GM19397 (cell line): Measurements from ENCODE around the gene IL1F10.

Source experiments
- ATAC-seq: cut with Tn5 transposase; IDR thresholded peaks from one replicate; pipeline ENCODE4 v1.9.1; 2021; ENCODE audit warnings: mild to moderate bottlenecking, moderate library complexity; ENCODE audit not compliant: unreplicated experiment

Gene IL1F10

DNA sequence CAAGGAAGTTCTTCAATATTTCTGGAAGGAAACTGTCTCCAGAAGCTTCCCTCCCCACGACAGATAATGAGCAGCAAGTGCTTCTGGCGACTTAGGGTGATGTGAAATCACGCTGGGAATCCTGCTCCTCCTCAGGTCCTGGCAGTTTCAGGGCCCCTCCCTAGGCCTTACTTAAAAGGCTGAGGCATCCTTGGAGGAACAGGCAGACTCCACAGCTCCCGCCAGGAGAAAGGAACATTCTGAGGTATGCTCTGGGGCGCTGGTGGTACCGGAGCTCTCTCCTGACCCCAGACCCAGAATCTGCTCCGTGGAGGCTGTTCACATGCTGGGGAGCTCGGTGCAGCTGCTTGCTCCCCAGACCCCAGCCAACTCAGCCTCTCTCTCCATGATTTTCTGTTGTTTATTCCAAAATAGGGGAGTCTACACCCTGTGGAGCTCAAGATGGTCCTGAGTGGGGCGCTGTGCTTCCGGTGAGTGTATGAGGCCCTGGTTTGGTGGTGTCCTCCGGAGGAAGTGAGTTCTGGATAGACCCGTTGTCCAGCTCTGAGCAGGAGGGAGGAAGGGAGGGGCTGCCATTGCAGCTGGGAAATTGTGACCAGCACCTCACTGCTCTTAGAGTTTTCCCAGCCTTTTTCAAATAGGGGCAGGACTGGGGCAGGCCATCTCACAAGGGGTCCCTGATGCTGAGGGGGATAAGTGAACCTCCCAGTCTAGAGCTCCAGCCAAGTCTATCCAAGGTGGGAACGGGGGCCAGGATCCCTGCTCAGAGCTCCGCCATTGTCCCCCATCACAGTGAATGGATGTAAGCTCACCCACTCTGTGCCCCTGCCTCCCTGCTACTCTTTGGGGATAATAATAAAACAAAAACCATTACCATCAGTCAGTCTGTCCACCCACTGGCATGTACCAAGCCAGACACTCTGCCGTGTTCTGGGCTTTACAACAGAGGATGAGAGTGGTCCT, 8.5 kb upstream of the IL1F10 start, which contains the start of gene IL36RN:
Gene IL36RN, plus strand, starts transcription at position 201 of the 963 bp plus-strand sequence. Its CDS starts 241 bp downstream, at position 442.
- no peak for ATAC-seq

DNA sequence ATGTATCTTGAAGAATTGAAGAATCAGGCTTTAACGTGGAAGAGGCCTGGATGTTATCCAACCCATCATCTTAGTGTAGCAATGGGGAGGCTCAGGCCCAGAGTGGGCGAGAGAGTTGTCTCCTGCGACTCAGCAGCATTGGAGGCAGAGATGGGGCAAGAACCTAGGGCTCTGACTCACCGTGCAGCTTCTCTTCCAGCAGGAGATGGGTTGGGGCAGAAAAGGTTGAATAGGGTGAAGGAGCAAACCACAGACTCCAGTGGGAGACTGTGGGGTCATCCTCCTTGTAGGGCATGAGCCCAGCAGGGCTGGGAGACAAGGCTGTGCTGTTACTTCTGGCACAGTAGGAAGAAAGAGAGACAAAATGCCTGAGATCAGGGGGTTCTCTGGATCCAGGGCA, 7.4 kb upstream of the IL1F10 start:
- ATAC-seq, result no peak

DNA sequence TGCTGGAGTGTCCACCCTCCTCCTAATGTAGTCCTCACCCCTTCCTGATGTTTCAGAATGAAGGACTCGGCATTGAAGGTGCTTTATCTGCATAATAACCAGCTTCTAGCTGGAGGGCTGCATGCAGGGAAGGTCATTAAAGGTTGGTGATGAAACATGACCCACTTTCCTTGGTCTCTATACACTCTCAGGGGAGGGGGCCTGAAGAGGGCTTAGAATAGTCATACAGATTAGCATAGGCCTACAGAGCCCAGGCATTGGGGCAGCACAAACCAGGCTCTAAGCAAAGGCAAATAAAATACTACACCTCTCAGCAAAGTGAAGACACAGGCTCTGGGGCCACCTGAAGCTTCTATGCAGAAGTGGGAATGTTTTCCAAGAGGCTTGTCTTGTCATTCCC, 7.0 kb upstream of the IL1F10 start:
- no peak for ATAC-seq

DNA sequence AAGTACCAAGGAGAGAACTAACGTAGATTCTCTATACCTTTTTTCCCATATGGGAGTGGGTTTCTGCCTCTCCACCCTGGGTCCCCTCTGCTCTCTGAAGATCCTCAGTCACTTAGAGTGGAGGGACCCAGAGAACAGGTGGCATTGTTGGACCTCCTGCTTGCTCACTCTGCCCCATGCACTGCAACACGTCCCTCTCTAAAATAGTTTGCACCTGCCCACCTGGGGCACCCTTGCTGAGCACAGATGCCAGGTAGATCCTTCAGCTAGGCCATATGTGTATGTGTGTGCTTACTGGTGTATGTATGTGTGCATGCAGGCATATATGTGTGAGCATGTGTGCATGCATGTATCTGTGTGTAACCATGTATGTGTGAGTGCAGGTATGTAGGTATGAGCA, 6.5 kb upstream of the IL1F10 start:
- ATAC-seq, result no peak

DNA sequence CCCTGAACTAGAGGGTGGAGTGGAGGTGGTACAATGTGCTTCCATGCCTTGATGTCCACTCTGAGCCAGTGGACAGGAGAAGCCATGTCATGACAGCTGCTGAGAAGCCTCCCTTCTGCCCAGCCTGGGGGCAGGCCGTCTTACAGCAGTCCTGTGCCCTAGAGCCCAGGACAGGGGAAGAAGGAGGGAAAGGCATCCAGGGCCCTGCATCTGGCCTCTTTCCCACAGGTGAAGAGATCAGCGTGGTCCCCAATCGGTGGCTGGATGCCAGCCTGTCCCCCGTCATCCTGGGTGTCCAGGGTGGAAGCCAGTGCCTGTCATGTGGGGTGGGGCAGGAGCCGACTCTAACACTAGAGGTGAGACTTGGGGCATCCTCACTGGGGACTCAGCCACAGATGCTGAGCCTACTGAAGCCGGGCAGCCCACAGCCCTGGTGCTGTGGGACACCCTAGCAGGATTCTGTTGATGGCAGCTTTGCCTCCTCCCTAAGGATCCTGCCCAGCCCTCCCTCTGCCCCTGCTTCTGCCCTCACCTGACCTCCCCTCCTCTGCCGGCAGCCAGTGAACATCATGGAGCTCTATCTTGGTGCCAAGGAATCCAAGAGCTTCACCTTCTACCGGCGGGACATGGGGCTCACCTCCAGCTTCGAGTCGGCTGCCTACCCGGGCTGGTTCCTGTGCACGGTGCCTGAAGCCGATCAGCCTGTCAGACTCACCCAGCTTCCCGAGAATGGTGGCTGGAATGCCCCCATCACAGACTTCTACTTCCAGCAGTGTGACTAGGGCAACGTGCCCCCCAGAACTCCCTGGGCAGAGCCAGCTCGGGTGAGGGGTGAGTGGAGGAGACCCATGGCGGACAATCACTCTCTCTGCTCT, 5.6 kb upstream of the IL1F10 start:
- ATAC-seq, result no peak

DNA sequence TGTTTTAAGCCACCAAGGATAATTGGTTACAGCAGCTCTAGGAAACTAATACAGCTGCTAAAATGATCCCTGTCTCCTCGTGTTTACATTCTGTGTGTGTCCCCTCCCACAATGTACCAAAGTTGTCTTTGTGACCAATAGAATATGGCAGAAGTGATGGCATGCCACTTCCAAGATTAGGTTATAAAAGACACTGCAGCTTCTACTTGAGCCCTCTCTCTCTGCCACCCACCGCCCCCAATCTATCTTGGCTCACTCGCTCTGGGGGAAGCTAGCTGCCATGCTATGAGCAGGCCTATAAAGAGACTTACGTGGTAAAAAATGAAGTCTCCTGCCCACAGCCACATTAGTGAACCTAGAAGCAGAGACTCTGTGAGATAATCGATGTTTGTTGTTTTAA, 3.5 kb upstream of the IL1F10 start:
- ATAC-seq, result no peak

DNA sequence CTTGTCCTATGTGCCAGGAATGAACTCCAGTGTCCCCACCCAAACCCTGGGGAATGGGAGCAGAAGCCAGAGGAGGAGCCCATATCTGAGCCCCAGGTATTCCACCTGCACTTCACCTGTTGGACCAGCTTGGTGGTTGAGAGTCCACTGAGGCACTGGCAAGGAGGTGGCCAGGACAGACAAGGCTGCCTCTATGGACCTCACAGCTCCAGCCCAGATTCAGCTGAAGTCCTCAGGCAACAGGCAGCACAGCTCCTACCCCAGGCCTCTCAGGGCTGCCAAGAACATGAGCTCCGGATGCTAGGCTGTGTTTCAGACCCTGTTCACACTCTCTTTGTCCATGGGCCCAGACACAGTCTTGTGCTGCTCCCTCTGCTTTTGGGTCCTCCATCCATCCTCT, 2.9 kb upstream of the IL1F10 start:
- no peak for ATAC-seq

DNA sequence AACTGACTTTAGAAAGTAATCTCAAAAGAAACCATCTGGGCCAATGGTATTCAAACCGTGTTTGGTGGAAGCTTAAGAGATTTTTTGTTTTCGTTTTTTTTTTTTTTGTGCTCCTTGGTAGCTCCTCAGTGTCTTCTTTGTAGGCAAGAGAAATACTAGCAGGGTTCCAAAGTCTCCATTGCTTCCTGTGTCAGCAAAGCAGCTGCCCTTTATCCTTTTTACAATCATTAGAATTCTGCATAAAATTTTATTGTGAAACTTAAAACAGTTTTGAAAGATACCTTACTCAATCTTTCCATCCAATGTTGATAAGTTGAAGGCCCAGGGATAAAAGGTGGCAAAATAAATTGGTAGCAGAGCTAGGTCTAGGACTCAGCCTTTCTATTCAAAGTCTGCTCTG, 479 bp downstream of the IL1F10 start:
- ATAC-seq, result no peak

DNA sequence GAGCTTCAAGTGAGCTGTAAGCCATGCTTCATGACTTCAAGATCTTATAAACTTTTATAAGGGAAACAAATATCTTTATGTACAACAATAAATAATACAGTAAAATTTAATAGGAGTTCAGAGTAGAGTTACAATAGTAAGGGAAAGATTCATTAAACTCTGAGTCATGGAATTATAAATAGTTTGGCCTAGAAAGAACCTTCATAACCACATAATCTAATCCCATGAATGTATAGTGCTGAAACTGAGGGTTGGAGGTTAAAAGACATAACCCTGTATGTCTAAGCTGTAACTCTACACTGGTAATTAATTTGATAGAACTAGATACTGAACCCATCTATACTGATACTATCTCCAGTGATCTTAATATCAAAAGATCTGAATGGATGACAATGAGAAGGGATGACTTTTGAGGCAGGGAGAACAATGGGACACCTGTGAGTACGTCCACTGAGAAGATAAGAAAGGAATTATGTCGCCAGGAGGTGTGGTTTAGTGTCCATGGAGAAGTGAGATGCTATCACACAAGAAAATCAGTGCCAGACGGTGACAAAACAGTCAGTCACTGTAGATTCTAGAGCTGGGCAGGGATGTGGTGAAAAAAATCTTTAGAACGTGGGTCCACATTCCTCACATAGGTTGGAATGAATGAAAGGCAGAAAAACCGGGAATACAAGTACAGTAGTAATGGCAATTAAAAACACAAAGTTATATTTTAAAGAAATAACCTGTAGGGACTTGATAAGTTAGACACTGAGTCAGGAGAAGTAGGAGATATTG, 1.1 kb downstream of the IL1F10 start:
- no peak for ATAC-seq

DNA sequence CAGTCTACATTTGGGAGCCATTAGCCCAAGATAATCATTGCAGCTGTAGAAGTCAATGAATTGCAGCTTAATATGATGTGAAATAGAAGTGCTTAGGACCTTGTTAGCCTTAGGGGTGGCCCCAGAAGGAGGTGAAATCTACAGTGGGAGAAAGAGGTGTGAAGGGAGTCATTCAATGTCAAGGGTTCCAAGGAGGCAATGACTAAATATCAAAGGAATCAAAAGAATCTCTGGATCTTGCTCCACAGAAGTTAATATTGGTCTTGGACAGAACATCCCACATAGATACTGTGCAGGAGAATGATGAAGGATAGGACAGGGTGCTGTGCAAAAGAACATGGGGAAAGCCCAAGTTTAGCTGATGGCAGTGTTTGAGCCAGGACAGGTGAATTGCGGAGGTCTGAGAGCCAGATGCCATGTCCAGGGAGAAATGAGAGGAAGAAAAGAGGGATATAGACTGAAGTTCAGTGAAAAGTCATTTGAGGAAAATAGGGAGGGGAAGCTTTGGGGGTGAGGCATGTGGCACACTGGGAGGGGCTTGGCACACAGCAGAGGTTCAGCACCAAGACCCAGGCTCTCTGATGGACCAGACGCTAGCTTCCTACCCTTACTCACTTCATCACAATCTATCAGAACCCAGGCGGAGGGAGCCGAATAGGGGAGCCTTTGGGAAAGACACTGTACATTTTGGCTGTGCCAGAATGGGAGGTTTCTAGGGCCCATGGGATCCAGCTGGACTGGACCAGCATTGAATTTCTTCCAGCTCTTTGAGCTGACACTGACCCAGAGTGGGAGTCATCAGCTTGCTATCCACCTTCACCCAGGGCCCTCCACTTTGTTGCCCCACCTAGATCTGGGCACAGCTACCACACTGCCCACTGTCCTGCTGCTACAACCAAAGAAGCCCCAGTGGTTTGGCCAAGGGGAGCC, 2.2 kb downstream of the IL1F10 start:
- ATAC-seq, result no peak

DNA sequence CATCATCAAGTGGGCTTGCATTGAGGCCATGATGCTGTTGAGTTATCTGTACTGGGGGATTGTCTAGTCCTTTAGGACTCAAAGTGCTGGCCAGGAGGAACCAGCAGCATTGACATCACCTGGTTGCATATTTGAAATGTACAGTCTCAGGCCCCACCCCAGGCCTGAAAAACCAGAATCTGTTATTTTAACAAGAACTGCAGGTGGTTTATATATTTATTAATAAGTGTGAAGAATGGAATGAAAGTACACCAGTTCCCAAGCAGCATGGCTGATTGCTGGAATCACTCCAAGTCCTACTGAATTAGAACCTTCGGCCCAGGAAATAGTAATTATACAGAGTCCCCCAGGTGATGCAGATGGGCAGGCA, 2.8 kb downstream of the IL1F10 start:
- ATAC-seq, result no peak

DNA sequence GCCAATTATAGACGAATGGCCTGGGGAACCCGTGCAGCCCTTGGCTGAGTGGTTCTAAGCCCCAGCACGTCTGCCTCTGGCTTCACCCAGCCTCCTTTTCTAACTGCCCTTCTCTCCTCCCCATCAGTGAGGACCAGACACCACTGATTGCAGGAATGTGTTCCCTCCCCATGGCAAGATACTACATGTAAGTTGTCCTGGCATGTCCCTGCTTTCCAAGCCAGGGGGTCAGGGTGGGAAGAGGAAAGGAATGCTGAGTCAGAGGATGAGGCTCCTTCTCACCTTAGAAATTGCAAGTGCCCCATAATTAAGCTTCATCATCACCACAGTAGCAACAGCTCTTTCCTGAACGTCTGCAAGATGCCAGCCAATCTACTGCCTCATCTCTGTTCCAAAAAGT, 4.8 kb downstream of the IL1F10 start:
- ATAC-seq, result no peak

DNA sequence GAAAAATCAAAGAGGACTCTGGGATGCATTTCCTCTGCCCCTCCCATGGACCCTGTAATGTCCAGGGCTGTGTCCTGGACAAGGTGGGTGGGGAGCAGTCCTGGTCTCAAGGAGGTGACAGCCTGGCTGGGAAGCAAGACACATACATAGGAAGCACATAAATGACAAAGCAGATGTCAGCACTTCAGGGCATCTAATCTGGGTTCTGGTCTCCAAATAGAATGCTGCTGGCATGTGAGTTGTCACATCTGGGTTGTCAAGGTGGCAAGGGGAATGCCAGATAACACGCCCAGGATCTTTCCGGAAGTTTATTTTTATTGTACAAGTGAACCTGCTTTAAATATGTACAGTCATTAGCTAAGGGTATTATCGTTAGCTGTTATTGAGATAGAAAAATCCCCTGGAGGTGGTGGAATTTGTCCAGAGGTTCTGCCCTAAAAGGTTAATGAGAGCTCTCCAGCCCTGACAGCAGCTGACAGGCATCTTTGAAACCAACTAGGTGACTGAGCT, 5.6 kb downstream of the IL1F10 start:
- no peak for ATAC-seq

DNA sequence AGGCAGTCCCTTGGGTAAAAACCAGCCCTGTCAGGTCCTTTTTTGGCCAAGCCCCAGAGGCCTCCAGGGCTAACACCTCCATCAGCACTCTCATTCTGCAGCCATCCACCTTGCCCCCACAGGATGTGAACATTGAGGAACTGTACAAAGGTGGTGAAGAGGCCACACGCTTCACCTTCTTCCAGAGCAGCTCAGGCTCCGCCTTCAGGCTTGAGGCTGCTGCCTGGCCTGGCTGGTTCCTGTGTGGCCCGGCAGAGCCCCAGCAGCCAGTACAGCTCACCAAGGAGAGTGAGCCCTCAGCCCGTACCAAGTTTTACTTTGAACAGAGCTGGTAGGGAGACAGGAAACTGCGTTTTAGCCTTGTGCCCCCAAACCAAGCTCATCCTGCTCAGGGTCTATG, 7.3 kb downstream of the IL1F10 start:
- no peak for ATAC-seq

DNA sequence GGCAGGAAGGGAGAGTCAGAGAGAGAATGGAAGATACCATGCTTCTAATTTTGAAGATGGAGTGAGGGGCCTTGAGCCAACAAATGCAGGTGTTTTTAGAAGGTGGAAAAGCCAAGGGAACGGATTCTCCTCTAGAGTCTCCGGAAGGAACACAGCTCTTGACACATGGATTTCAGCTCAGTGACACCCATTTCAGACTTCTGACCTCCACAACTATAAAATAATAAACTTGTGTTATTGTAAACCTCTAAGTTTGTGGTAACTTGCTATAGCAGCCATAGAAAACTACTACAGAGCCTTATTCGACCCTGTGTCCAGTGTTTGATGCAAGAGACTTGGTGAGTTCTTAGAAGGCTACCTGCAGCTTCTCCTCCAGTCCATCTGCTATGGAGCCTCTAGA, 7.8 kb downstream of the IL1F10 start:
- no peak for ATAC-seq

DNA sequence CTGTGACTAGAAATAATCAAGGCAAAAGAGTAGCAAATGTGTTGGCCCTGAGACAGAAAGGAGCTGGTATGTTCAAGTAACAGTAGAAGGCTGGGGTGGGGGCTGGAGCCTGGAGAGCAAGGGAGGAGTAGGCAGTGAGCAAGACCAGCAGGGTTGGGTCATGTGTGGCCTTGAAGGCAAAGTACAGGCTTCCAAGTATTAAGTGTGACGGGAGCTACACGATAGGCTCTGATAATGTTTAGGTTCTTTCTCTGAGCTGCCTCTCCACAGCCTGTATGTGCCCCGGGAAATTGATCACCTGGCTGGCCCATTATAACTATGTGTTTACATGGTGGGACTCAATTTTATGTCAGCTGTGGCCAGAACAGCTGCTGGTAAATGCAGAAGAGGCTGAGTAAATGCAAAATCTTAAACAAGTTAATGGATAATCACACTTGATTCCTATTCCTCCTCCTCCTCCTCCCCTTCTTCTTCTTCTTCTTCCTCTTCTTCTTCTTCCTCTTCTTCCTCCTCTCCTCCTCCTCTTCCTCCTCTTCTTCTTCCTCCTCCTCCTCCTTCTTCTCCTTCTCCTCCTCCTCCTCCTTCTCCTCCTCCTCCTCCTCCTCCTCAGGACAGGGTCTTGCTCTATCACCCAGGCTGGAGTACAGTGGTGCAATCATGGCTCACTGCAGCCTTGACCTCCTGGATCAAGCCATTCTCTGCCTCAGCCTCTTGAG, 9.3 kb downstream of the IL1F10 start:
- ATAC-seq, result no peak

DNA sequence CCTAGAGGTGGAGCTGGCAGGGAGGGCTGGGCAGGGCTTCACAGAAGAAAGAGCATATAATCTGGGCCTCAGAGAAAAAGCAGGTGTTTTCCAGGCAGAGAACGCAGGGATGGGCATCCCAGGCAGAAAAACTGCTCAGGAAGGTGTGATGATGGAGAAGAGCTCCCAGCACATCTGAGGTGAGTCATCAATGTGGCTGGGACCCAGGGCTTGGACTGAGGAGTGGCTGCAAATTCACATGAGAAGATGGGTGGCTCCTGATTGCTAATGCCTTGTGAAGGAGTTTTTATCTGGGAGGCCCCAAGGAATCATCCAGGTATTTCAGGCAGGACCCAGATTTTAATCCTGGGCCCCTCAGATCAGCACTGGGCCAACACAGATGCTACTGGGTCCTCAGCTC, 10.2 kb downstream of the IL1F10 start:
- no peak for ATAC-seq

DNA sequence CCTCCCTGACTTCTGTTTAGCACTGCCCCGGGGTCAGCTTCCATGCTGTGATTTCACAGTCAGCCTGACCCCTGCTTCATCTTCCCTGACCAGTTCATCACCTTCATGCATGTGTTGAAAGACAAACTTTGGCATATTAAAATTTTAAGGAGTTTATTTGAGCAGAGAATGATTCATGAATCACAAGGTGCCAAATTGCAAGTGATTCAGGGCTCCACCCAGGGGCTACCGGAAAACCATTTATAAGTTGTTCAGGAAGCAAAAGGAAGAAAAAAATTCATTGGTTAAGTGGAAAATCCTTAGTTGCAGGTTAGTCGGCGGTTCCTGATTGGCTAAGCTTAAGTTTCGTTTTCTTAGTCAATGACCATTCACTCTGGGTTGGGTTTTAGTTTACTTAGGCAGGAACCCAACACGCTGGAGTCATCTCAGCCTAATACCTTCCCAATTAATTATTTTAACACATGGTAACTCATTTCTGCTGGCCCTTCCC, 10.6 kb downstream of the IL1F10 start:
- no peak for ATAC-seq

DNA sequence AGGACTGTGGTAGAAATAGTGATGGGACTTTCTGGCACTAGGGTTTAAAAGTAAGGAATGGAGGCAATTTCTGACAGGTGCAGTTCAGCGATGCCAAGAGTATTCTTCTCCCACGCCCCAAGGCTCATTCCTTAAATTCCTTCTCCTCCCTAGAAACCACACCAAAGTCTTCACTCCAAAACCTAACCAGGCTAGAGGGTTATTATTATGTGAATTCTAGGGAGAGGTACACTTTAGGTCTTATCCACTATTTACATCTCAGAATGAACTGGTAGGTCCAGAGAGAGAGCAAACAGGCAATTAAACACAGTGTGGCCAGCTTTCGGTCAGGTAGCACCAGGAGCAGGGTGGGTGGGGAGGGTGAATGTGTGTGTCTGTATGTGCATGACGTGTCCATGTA, 11.4 kb downstream of the IL1F10 start:
- ATAC-seq, result no peak
